ENCODE data around the gene CPXM2. TPM values are rescaled to one million over a fixed set of nuclear protein-coding genes. Genes with fewer than 3 reads are reported as not detected.

The CPXM2 gene
- total RNA-seq, 2 experiments from 2014 or later, result not detected

GRCh38 chr10:123906884-123907652, 15.5 kb upstream of the CPXM2 start:
- TF ChIP-seq CTCF (conservative IDR thresholded peaks at IDR 0.05; ENCODE audit: low read length) (no peak), EZH2phosphoT487 (IDR thresholded peaks at IDR 0.05; ENCODE audit: borderline replicate concordance, low read depth, low read length) (no peak)
- no peak overlapping the region for H3K4me3 ChIP-seq (ENCODE audit: low read depth, low read length, poor library complexity, severe bottlenecking)
- H2AFZ ChIP-seq (ENCODE audit: low read length), result no peak overlapping the region
- intact Hi-C loops (cut with micrococcal nuclease; ENCODE audit: unreplicated experiment), result no loop called here
- no peak for DNase-seq (ENCODE audit: low spot score)
- no peaks in the 10 kb centered on the region for H3K36me3 ChIP-seq (ENCODE audit: insufficient read depth, low read length)
- H3K4me2 ChIP-seq (ENCODE audit: low read length), result no peak overlapping the region
- POLR2A ChIA-PET, result interaction anchor here (0.6 to 0.8 kb wide), 3 partner anchors 91 to 790 kb away, joined by 3 to 7 read pairs (median 4); no protein-coding TSS in a partner anchor
- CTCF ChIA-PET (ENCODE audit: unreplicated experiment), result interaction anchor here (0.6 kb wide), 1 partner anchor 128 kb away, joined by 3 read pairs; no protein-coding TSS in a partner anchor
- no peaks in the 10 kb centered on the region for H3K9me3 ChIP-seq (ENCODE audit: low read length)
- BruUV-seq (replicated peaks), result no TSS peak
- no peaks in the 10 kb centered on the region for H3K4me1 ChIP-seq (ENCODE audit: insufficient read depth, low read length, poor library complexity, severe bottlenecking)
- no peaks in the 10 kb centered on the region for H3K79me2 ChIP-seq (ENCODE audit: insufficient read depth, low read depth, low read length)
- H3K9me2 ChIP-seq (ENCODE audit: insufficient read depth, low read length), result no peaks in the 10 kb centered on the region
- no peaks in the 10 kb centered on the region for H4K20me1 ChIP-seq (ENCODE audit: insufficient read depth, low read length)
- no peak overlapping the region for H3K27ac ChIP-seq (ENCODE audit: low read depth, low read length, poor library complexity, severe bottlenecking)

- BruUV-seq (replicated peaks), result no TSS peak
These were observed 14.7 kb upstream of the CPXM2 start for GRCh38 chr10:123906296-123906695.

More at GRCh38 chr10:123906296-123906695, 14.7 kb upstream of the CPXM2 start:
- intact Hi-C loops (cut with micrococcal nuclease; ENCODE audit: unreplicated experiment), result no loop called here
- Histone ChIP-seq H3K9me3 (ENCODE audit: low read length) (no peaks in the 10 kb centered on the region), H4K20me1 (ENCODE audit: insufficient read depth, low read length) (no peaks in the 10 kb centered on the region), H3K36me3 (ENCODE audit: insufficient read depth, low read length) (no peaks in the 10 kb centered on the region), H3K4me3 (ENCODE audit: low read depth, low read length, poor library complexity, severe bottlenecking) (no peak overlapping the region), H3K4me2 (ENCODE audit: low read length) (no peak overlapping the region), H3K4me1 (ENCODE audit: insufficient read depth, low read length, poor library complexity, severe bottlenecking) (no peaks in the 10 kb centered on the region), H3K9me2 (ENCODE audit: insufficient read depth, low read length) (no peaks in the 10 kb centered on the region), H3K27ac (ENCODE audit: low read depth, low read length, poor library complexity, severe bottlenecking) (no peak overlapping the region), H2AFZ (ENCODE audit: low read length) (no peak overlapping the region), H3K79me2 (ENCODE audit: insufficient read depth, low read depth, low read length) (no peaks in the 10 kb centered on the region)
- TF ChIP-seq CTCF (conservative IDR thresholded peaks at IDR 0.05; ENCODE audit: low read length), result no peak
- ChIA-PET CTCF (ENCODE audit: unreplicated experiment) (no interaction called here), POLR2A (no interaction called here)
- DNase-seq (ENCODE audit: low spot score), result no peak

Measured in OCI-LY7 (cell line).